ENCODE results near the gene CYP26C1. TPM values are rescaled to one million over a fixed set of nuclear protein-coding genes. Genes with fewer than 3 reads are reported as not detected.
A peak's percentile ranks its signal among the peaks of the same experiment; 100 is the strongest.

The CYP26C1 gene
- total and polyA plus RNA-seq, 2 experiments from 2014 or later, result not detected

- no peaks in the 10 kb centered on the region for H3K9me3 ChIP-seq (ENCODE audit: low read depth)
- no peak overlapping the region for H3K9ac ChIP-seq
- no peaks in the 10 kb centered on the region for H3K79me2 ChIP-seq (ENCODE audit: insufficient read depth)
- H3F3A ChIP-seq (ENCODE audit: insufficient read depth), result no peaks in the 10 kb centered on the region
- H3K4me1 ChIP-seq (ENCODE audit: insufficient read depth), result peaks cover 3% of the 10 kb centered on the region; the same call in 1 of the 2 replicates
- H3K4me3 ChIP-seq, result no peak overlapping the region
- H2AFZ ChIP-seq, result no peak overlapping the region
- H3K27ac ChIP-seq, result no peak overlapping the region
- WGBS, 2 experiments (ENCODE audit: low coverage in 1 of 2, low lambda C conversion rate in 2 of 2, missing lambda C conversion rate in 2 of 2), result 72 to 75% methylated on average over 5 of the region's 5 CpGs
- H4K20me1 ChIP-seq (ENCODE audit: insufficient read depth), result no peaks in the 10 kb centered on the region
- no peak overlapping the region for H3K4me2 ChIP-seq (ENCODE audit: unreplicated experiment)
- H3K9me2 ChIP-seq (ENCODE audit: insufficient read depth), result no peaks in the 10 kb centered on the region
- no peaks in the 10 kb centered on the region for H3K36me3 ChIP-seq (ENCODE audit: low read depth)
- DNase-seq, result no peak
- TF ChIP-seq EZH2phosphoT487 (IDR thresholded peaks at IDR 0.05; ENCODE audit: insufficient read depth, low read depth) (no peak), EZH2 (IDR thresholded peaks at IDR 0.05; ENCODE audit: insufficient read depth, poor library complexity, severe bottlenecking) (no peak)
- in situ Hi-C loops (cut with MboI), result loop anchor here (25.0 kb wide), 1 partner anchor 434 kb away; no protein-coding TSS in a partner anchor
- peaks cover 48% of the 10 kb centered on the region for H3K27me3 ChIP-seq (replicated peaks; ENCODE audit: insufficient read depth)
Observed at GRCh38 chr10:93077860-93078337, 17.3 kb downstream of the CYP26C1 start.

- H3K4me1 ChIP-seq (ENCODE audit: insufficient read depth), result peaks cover 3% of the 10 kb centered on the region; the same call in 1 of the 2 replicates
- H3K4me2 ChIP-seq (ENCODE audit: unreplicated experiment), result peak overlapping the region; percentile 80
- H3F3A ChIP-seq (ENCODE audit: insufficient read depth), result no peaks in the 10 kb centered on the region
- no peak for DNase-seq
- no peak overlapping the region for H3K9ac ChIP-seq
- no peaks in the 10 kb centered on the region for H3K9me3 ChIP-seq (ENCODE audit: low read depth)
- WGBS, 2 experiments (ENCODE audit: low coverage in 1 of 2, low lambda C conversion rate in 2 of 2, missing lambda C conversion rate in 2 of 2), result 49 to 50% methylated on average over 9 of the region's 9 CpGs
- H3K79me2 ChIP-seq (ENCODE audit: insufficient read depth), result no peaks in the 10 kb centered on the region
- H3K27me3 ChIP-seq (replicated peaks; ENCODE audit: insufficient read depth), result peaks cover 32% of the 10 kb centered on the region
- no peak overlapping the region for H3K27ac ChIP-seq
- TF ChIP-seq EZH2 (IDR thresholded peaks at IDR 0.05; ENCODE audit: insufficient read depth, poor library complexity, severe bottlenecking) (no peak), EZH2phosphoT487 (IDR thresholded peaks at IDR 0.05; ENCODE audit: insufficient read depth, low read depth) (no peak)
- H2AFZ ChIP-seq, result peak overlapping the region; percentile 73
- no peaks in the 10 kb centered on the region for H3K36me3 ChIP-seq (ENCODE audit: low read depth)
- no peaks in the 10 kb centered on the region for H4K20me1 ChIP-seq (ENCODE audit: insufficient read depth)
- H3K9me2 ChIP-seq (ENCODE audit: insufficient read depth), result no peaks in the 10 kb centered on the region
- in situ Hi-C loops (cut with MboI), result loop anchor here (25.0 kb wide), 1 partner anchor 432 kb away; no protein-coding TSS in a partner anchor
- H3K4me3 ChIP-seq, result peak overlapping the region; percentile 53
Observed at GRCh38 chr10:93079663-93080349, 19.2 kb downstream of the CYP26C1 start.

- Histone ChIP-seq H3F3A (ENCODE audit: insufficient read depth) (no peaks in the 10 kb centered on the region), H3K79me2 (ENCODE audit: insufficient read depth) (no peaks in the 10 kb centered on the region), H4K20me1 (ENCODE audit: insufficient read depth) (no peaks in the 10 kb centered on the region), H3K4me2 (ENCODE audit: unreplicated experiment) (peak overlapping the region; percentile 80), H3K9me3 (ENCODE audit: low read depth) (no peaks in the 10 kb centered on the region), H3K9ac (no peak overlapping the region), H3K4me3 (peak overlapping the region; percentile 53), H3K27me3 (replicated peaks; ENCODE audit: insufficient read depth) (peaks cover 25% of the 10 kb centered on the region), H3K27ac (no peak overlapping the region), H3K9me2 (ENCODE audit: insufficient read depth) (no peaks in the 10 kb centered on the region), H2AFZ (peak overlapping the region; percentile 73), H3K4me1 (ENCODE audit: insufficient read depth) (peaks cover 3% of the 10 kb centered on the region; the same call in 1 of the 2 replicates), H3K36me3 (ENCODE audit: low read depth) (no peaks in the 10 kb centered on the region)
- peak; percentile 66 for DNase-seq
- TF ChIP-seq EZH2 (IDR thresholded peaks at IDR 0.05; ENCODE audit: insufficient read depth, poor library complexity, severe bottlenecking) (no peak), EZH2phosphoT487 (IDR thresholded peaks at IDR 0.05; ENCODE audit: insufficient read depth, low read depth) (no peak)
- in situ Hi-C loops (cut with MboI), result loop anchor here (25.0 kb wide), 1 partner anchor 432 kb away; no protein-coding TSS in a partner anchor
- 53 to 54% methylated on average over 22 of the region's 22 CpGs for WGBS, 2 experiments (ENCODE audit: low coverage in 1 of 2, low lambda C conversion rate in 2 of 2, missing lambda C conversion rate in 2 of 2)
Observed at GRCh38 chr10:93080350-93081046, 19.9 kb downstream of the CYP26C1 start.

- TF ChIP-seq EZH2 (IDR thresholded peaks at IDR 0.05; ENCODE audit: insufficient read depth, poor library complexity, severe bottlenecking) (no peak), EZH2phosphoT487 (IDR thresholded peaks at IDR 0.05; ENCODE audit: insufficient read depth, low read depth) (no peak)
- Histone ChIP-seq H3K9me3 (ENCODE audit: low read depth) (no peaks in the 10 kb centered on the region), H2AFZ (no peak overlapping the region), H3K27me3 (replicated peaks; ENCODE audit: insufficient read depth) (peaks cover 18% of the 10 kb centered on the region), H3K27ac (no peak overlapping the region), H3K4me2 (ENCODE audit: unreplicated experiment) (no peak overlapping the region), H3K4me1 (ENCODE audit: insufficient read depth) (peaks cover 3% of the 10 kb centered on the region; the same call in 1 of the 2 replicates), H3K36me3 (ENCODE audit: low read depth) (no peaks in the 10 kb centered on the region), H3K4me3 (no peak overlapping the region), H3K9me2 (ENCODE audit: insufficient read depth) (no peaks in the 10 kb centered on the region), H3F3A (ENCODE audit: insufficient read depth) (no peaks in the 10 kb centered on the region), H3K9ac (no peak overlapping the region), H3K79me2 (ENCODE audit: insufficient read depth) (no peaks in the 10 kb centered on the region), H4K20me1 (ENCODE audit: insufficient read depth) (no peaks in the 10 kb centered on the region)
- in situ Hi-C loops (cut with MboI), result loop anchor here (25.0 kb wide), 1 partner anchor 431 kb away; no protein-coding TSS in a partner anchor
- DNase-seq, result no peak
- 55 to 59% methylated on average over 3 of the region's 3 CpGs for WGBS, 2 experiments (ENCODE audit: low coverage in 1 of 2, low lambda C conversion rate in 2 of 2, missing lambda C conversion rate in 2 of 2)
Observed at GRCh38 chr10:93081318-93081717, 20.7 kb downstream of the CYP26C1 start.
